OCI-LY3 (cell line): ENCODE measurements around the gene CYFIP2.
A peak's percentile ranks its signal among the peaks of the same experiment; 100 is the strongest.

Source experiments
- CTCF ChIP-seq: fragments of 200-600, 300-600 bp; sonication (generic); IDR thresholded peaks from 2 replicates; pipeline ENCODE4 v1.5.1; 2014; ENCODE audit warnings: antibody characterized with exemption, low read length, low read depth
- EZH2phosphoT487 ChIP-seq: fragments of 200-600 bp; shearing (Covaris generic); IDR thresholded peaks from 2 replicates; pipeline ENCODE4 v1.6.1; 2018; ENCODE audit warnings: antibody characterized with exemption, mixed run types, low read depth

- TF ChIP-seq CTCF (peak; percentile 16; the same call in 1 of the 2 replicates), EZH2phosphoT487 (no peak)
These were observed 58.3 kb downstream of the CYFIP2 start for GRCh38 chr5:157324237-157324636.
